Astrocyte of the cerebellum (primary cell): ENCODE results near the gene ASTN2.
"Not testable (repeated sequence)": the region's sequence is repeated elsewhere in the genome, so short reads cannot be mapped to it uniquely, and the experiment has no call there.

ENCODE experiments used
- DNase-seq: peaks from one replicate; pipeline ENCODE4 v3.0.0-alpha.2; 2011; ENCODE audit warnings: low read depth
- H3K4me3 ChIP-seq: 2 replicates; pipeline ENCODE4 v1.5.1; 2011; ENCODE audit warnings: mild to moderate bottlenecking, low read depth, low read length, moderate library complexity
- CTCF ChIP-seq: IDR thresholded peaks from 2 replicates; pipeline ENCODE4 v1.5.1; 2012; ENCODE audit warnings: low read length, low read depth, moderate library complexity, mild to moderate bottlenecking; ENCODE audit errors: missing control alignments
- in situ Hi-C: cut with HindIII; loops from 2 replicates; pipeline ENCODE4 v1.10.0; 2017; ENCODE audit warnings: low sequenced_read_pairs

Gene ASTN2

GRCh38 chr9:116461632-116462031 is 953.2 kb downstream of the ASTN2 start:
- H3K4me3 ChIP-seq, result no peak overlapping the region
- TF ChIP-seq CTCF, result no peak
- DNase-seq, result no peak
- in situ Hi-C loops, result no loop called here

- TF ChIP-seq CTCF, result no peak
- H3K4me3 ChIP-seq, result no peak overlapping the region
- DNase-seq, result no peak
- in situ Hi-C loops, result no loop called here
Observed at GRCh38 chr9:116460026-116460425, 954.8 kb downstream of the ASTN2 start.

GRCh38 chr9:116459576-116459975 is 955.3 kb downstream of the ASTN2 start:
- no peak for TF ChIP-seq CTCF
- in situ Hi-C loops, result no loop called here
- no peak overlapping the region for H3K4me3 ChIP-seq
- no peak for DNase-seq

GRCh38 chr9:116456490-116457088 is 958.3 kb downstream of the ASTN2 start:
- in situ Hi-C loops, result no loop called here
- TF ChIP-seq CTCF, result no peak
- no peak for DNase-seq
- H3K4me3 ChIP-seq, result no peak overlapping the region

GRCh38 chr9:116454539-116454938 is 960.3 kb downstream of the ASTN2 start:
- DNase-seq, H3K4me3 ChIP-seq, in situ Hi-C loops: not testable (repeated sequence)

- DNase-seq, result no peak
- TF ChIP-seq CTCF, result no peak
- in situ Hi-C loops, result no loop called here
- no peak overlapping the region for H3K4me3 ChIP-seq
Observed at GRCh38 chr9:116453785-116454184, 961.1 kb downstream of the ASTN2 start.

- DNase-seq, result no peak
- TF ChIP-seq CTCF, result no peak
- H3K4me3 ChIP-seq, result no peak overlapping the region
- in situ Hi-C loops, result no loop called here
Observed at GRCh38 chr9:116452634-116453033, 962.2 kb downstream of the ASTN2 start.
